ENCODE measurements around the gene BRD4.

The BRD4 gene

DNA sequence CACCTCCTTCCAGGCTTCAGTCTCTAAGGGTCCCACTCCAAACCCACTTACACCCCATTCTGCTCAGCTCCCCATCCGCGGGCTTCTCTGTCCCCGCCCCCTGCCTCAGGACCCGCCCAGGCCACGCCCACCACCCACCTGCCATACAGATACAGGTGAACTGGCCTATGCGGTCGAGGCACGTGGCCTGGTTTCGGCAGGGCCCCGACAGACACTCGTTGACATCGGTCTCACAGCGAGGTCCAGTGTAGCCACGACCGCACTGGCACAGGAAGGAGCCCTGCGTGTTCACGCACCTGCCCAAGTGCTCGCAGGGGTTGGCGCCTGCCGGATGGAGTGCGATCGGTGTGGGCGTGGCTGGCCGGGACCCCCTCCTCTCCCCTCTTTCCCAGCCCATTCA, 143.5 kb downstream of the BRD4 start:
- DNase-seq, result no peak

GRCh38 chr19:15187026-15188007, 145.0 kb downstream of the BRD4 start:
- DNase-seq, result no peak

All from stimulated activated CD4-positive, alpha-beta T cell treated with anti-CD3 and anti-CD28 coated beads, Interleukin-4, amount 100 ng/mL, for 4 hours (primary cell).